ENCODE measurements around the gene PRDM2. TPM values are rescaled to one million over a fixed set of nuclear protein-coding genes. Genes with fewer than 3 reads are reported as not detected.

PRDM2 gene
- total and polyA plus RNA-seq, 9 donors: 30.0 to 81.9 (median 61.8) TPM

DNA sequence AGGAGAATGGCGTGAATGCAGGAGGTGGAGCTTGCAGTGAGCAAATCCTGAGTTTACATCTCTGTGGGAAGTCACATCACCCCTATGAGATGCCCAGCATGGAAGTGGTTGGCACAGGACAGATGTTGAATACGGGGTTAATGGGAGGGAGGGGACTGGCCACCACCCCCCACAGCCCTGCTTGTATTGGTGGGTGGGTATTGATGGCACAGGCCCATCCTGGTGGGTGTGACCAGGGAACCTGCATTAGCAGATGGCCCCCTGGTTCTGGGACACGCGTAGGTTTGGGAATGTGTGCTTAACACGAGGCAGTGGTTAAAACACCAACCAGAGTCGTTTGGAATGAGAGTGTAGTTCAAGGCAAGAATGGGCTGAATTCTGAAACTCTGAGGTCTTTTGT is 117.9 kb downstream of the PRDM2 start:
- H3K36me3 ChIP-seq: no peaks in the 10 kb centered on the region
- intact Hi-C loops (cut with DNase I): loop anchor here in 1 of 4 donors (10.0 kb wide), 1 partner anchor 153 kb away; no protein-coding TSS in a partner anchor

DNA sequence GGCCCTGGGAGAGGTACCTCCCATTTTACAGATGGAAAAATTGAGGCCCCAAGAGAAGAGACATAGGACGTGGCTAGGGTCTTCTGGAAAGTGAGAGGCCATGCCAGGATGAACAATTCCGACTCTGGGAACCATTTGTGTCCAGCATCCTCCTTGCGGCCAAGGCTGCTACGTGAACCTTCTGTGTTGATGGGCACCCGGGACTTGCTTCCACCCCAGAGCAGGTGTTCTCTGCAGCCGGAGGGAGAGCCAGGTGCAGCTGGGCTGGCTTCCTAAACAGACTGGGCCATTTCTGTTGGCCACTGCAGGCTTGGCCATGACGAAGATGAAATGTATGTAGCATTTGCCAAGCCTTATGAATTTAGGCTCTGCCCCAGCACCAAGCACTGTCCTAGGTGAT is 118.9 kb downstream of the PRDM2 start:
- H3K36me3 ChIP-seq: no peaks in the 10 kb centered on the region
- intact Hi-C loops (cut with DNase I): loop anchor here in 1 of 4 donors (10.0 kb wide), 1 partner anchor 154 kb away; no protein-coding TSS in a partner anchor
- 93 to 95% (median 94%) methylated on average over 7 of the region's 7 CpGs for whole genome bisulfite sequencing, 3 donors

More for the DNA sequence above, 117.9 kb downstream of the PRDM2 start:
- TF ChIP-seq, protein P1, sequence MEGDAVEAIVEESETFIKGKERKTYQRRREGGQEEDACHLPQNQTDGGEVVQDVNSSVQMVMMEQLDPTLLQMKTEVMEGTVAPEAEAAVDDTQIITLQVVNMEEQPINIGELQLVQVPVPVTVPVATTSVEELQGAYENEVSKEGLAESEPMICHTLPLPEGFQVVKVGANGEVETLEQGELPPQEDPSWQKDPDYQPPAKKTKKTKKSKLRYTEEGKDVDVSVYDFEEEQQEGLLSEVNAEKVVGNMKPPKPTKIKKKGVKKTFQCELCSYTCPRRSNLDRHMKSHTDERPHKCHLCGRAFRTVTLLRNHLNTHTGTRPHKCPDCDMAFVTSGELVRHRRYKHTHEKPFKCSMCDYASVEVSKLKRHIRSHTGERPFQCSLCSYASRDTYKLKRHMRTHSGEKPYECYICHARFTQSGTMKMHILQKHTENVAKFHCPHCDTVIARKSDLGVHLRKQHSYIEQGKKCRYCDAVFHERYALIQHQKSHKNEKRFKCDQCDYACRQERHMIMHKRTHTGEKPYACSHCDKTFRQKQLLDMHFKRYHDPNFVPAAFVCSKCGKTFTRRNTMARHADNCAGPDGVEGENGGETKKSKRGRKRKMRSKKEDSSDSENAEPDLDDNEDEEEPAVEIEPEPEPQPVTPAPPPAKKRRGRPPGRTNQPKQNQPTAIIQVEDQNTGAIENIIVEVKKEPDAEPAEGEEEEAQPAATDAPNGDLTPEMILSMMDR (IDR thresholded peaks at IDR 0.05): no peak
- TF ChIP-seq POLR2A (IDR thresholded peaks at IDR 0.05) (no peak), EP300 (IDR thresholded peaks at IDR 0.05) (no peak)
- H3K4me1 ChIP-seq (ENCODE audit: insufficient read depth): peaks cover 14% of the 10 kb centered on the region
- H3K27me3 ChIP-seq: no peaks in the 10 kb centered on the region
- no peak overlapping the region for H3K4me3 ChIP-seq
- 79 to 88% (median 84%) methylated on average over 6 of the region's 6 CpGs for WGBS, 3 donors
- no peaks in the 10 kb centered on the region for H3K9me3 ChIP-seq
- no peak for DNase-seq
- H3K27ac ChIP-seq: no peak overlapping the region

DNA sequence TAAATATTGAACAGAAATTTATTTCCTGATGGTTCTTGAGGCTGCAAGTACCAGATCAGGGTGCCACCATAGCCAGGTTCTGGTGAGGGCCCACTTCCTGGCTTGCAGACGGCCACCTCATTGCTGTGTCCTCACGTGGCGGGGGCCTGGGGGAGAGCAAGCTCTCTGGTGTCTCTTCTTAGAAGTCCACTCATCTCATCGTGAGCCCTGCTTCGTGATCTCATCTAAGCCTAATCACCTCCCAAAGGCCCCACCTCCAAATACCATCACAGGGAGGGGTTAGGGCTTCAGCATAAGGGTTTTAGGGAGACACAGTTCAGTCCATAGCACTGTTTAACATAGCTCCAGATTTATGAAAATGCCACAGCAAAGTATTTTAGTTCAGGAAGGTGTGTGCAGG is 119.7 kb downstream of the PRDM2 start:
- no peaks in the 10 kb centered on the region for H3K36me3 ChIP-seq
- intact Hi-C loops (cut with DNase I): loop anchor here in 3 of 4 donors (5.0 to 10.0 kb wide), 2 partner anchors 152 to 155 kb away; no protein-coding TSS in a partner anchor
- WGBS, 3 donors: 73 to 82% (median 79%) methylated on average over 5 of the region's 5 CpGs

More for the DNA sequence above, 118.9 kb downstream of the PRDM2 start:
- H3K4me1 ChIP-seq (ENCODE audit: insufficient read depth): peaks cover 8% of the 10 kb centered on the region
- H3K9me3 ChIP-seq: no peaks in the 10 kb centered on the region
- H3K4me3 ChIP-seq: no peak overlapping the region
- H3K27ac ChIP-seq: no peak overlapping the region
- H3K27me3 ChIP-seq: no peaks in the 10 kb centered on the region
- no peak for TF ChIP-seq EP300 (IDR thresholded peaks at IDR 0.05)
- TF ChIP-seq, protein P1 (IDR thresholded peaks at IDR 0.05): no peak
- TF ChIP-seq POLR2A (IDR thresholded peaks at IDR 0.05): no peak
- peak in 1 of 5 donors; percentile 5 for DNase-seq

DNA sequence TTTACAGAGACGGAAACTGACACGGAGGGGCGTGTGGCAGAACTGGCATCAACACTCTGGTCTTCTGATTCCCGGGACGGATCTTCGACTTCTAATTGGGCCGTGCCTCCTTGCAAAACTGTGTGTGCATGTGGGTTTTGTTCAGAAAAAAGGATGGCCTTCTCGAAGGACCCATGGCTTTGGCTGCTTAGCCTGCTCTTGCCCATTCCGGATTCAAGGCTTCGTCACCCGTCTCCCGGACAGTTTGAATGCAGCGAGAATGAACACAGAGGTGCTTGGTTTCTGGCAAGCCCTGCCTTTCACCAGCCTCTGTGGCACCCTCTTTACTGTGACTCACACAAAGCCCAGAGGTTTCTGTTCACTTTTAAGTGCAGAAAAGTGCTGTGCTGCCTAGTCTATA is 120.1 kb downstream of the PRDM2 start:
- DNase-seq: peak in 1 of 5 donors; percentile 5
- WGBS, 3 donors: 90 to 94% (median 91%) methylated on average over 13 of the region's 13 CpGs
- no peaks in the 10 kb centered on the region for H3K36me3 ChIP-seq
- H3K4me1 ChIP-seq (ENCODE audit: insufficient read depth): no peaks in the 10 kb centered on the region
- H3K9me3 ChIP-seq: no peaks in the 10 kb centered on the region
- H3K4me3 ChIP-seq: no peak overlapping the region
- intact Hi-C loops (cut with DNase I): loop anchor here in 2 of 4 donors (5.0 to 10.0 kb wide), 2 partner anchors 153 to 155 kb away; no protein-coding TSS in a partner anchor
- TF ChIP-seq, protein P1 (IDR thresholded peaks at IDR 0.05): no peak
- TF ChIP-seq POLR2A (IDR thresholded peaks at IDR 0.05): no peak
- TF ChIP-seq EP300 (IDR thresholded peaks at IDR 0.05): no peak
- H3K27ac ChIP-seq: no peak overlapping the region
- H3K27me3 ChIP-seq: no peaks in the 10 kb centered on the region

More for the DNA sequence above, 119.7 kb downstream of the PRDM2 start:
- H3K4me1 ChIP-seq (ENCODE audit: insufficient read depth): peaks cover under 1% of the 10 kb centered on the region
- no peak overlapping the region for H3K27ac ChIP-seq
- peak in 1 of 5 donors; percentile 2 for DNase-seq
- H3K27me3 ChIP-seq: no peaks in the 10 kb centered on the region
- TF ChIP-seq EP300 (IDR thresholded peaks at IDR 0.05) (no peak), POLR2A (IDR thresholded peaks at IDR 0.05) (no peak)
- TF ChIP-seq, protein P1 (IDR thresholded peaks at IDR 0.05): no peak
- no peaks in the 10 kb centered on the region for H3K9me3 ChIP-seq
- no peak overlapping the region for H3K4me3 ChIP-seq

All from ovary (tissue), 9 donors.